GM21619 (cell line): ENCODE results near the gene REG4.
"Not testable (repeated sequence)": the region's sequence is repeated elsewhere in the genome, so short reads cannot be mapped to it uniquely, and the experiment has no call there.

Source experiments
- ATAC-seq: cut with Tn5 transposase; IDR thresholded peaks from one replicate; pipeline ENCODE4 v1.9.1; 2021; ENCODE audit not compliant: unreplicated experiment

The REG4 gene

DNA sequence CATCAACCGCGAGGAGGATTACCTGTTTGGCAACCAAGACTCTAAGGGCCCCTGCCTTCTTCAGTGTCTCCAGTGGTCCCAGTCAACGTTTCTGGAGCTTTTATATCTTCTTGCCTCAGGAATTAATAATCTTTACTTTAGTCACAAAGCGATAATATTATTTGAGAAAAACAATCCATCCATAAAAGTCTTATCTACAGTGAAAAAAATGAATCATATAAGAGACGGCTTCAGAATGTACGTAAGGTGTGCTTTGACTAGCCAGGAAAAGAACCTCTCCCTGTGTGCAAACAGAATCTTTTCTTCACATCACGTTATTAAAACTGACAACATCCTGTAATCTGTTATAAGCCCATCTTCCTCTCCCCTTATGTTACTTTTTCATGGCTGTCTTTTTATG lies at the start of gene REG4:
Gene REG4 (minus strand): TSS at position 74 of the 400 bp plus-strand sequence. CDS start 2,691 bp downstream, outside the sequence.
- ATAC-seq: no peak

DNA sequence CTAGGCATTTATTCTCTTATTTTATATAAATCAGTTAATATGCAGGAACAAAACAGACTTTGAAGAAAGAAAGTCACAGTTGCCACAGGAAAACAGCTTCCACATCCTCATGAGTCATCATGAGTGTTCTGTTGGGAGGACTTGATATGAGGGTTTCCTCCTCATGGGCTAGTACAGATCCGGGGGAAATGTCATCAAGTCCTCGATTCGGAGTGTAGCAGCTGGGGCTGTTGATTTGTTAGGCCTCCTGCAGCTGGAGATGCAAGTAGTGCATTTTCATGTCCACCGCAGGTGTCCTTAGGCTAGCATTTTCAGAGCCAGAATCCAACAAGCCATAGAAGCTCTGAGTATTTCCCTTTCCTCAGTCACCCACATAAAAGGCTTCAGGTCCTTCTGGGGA lies 48.4 kb upstream of the REG4 start:
- no peak for ATAC-seq

DNA sequence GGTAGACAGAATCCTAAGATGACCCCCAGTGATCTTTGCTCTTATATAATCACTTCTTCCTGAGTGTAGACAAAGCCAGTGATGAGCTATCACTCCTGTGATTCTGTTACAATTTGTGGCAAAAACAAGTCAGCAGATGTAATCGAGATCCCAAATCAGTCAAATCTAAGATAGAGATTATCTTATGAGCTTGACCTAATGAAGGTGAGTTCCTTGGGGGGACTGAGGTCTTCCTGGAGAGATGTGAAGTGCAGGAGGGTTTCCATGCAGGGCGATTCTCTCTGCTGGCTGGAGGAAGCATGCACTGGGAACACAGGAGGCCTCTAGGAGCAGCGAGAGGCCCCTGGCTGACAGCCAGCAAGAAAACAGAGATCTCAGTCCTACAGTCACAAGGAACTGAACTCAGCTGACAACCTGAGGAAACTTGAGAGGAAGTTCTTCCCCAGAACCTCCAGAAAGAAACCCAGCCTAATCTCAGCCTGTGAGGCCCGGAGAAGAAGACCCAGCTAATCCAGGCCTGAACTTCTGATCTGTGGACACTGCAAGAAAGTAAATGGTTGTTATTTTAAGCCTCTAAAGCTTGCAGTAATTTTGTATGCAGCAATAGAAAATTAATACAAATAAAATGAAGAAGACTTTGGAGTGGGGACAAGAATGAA lies 47.4 kb upstream of the REG4 start:
- not testable (repeated sequence) for ATAC-seq

DNA sequence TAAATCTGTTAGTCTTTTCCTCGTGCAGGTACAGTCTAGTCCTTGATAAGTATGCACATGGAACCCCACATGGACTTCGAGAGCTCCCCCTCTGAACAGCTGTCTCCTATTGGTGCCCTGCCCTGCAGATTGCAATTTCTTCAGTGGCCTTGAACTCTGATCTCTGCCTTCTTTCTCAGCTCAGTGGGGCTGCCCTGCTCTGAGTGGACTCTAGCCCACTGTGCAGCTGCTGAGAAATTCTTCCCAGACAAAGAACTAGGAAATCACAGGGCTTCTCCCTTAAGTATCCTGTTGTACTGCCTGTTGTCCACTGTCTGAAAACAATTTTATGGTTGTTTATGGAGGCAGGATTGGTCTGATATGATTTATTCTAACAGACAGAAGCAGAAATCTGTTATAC lies 46.9 kb upstream of the REG4 start:
- ATAC-seq: no peak

DNA sequence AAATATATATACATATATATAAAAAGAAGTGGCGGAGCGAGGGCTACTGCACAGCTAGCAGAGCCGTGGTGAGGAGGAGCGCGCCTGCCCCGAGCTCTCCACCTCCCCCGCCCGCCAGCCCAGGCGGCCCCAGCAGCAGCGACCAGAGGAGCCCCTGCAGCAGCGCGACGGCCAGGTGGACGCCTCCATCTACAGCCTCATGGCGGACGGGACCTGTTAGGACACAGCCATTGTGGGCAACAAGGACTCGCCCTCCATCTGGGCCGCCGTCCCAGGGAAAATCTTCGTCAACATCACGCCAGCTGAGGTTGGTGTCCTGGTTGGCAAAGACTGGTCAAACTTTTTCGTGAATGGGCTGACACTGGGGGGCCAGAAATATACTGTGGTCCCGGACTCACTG lies 41.9 kb upstream of the REG4 start:
- no peak for ATAC-seq

DNA sequence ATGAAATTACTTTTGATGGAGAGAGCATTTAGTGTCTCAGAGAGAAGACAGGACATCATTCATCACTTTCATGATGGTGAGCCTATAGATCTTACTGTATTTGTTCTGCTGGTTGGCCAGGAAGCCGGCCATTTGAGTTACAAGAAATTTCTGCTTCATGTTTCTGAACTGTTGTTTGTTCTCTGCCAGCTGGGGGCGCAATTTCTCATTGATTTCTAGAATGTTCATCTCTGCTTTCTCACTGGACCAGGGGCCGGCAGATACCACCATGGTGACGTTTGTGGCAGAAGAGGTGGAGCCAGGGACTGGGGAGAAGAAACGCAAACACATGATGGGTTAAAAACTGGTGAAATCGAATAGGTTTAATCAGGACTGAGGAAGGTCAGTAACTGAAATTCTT lies 32.9 kb upstream of the REG4 start:
- ATAC-seq: not testable (repeated sequence)

DNA sequence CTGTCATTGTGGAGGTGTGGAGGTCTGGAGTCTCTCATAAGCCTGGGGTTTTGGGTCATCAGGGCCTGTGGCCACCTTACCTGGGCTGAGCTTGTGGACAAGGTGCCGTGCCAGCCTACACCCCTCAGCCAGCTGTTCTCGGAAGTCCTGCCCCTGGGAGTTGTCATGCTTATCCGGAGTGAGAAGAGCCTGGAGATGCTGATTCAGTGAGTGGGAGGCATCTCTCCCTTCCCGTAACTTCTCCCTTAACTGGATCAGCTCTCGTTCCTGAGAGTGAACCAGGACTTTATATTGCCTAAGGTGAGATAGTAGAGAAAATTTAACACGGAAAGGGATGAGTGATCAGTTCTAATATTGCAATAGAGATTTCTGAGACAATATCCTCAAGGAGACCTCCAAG lies 30.0 kb upstream of the REG4 start:
- ATAC-seq: no peak

DNA sequence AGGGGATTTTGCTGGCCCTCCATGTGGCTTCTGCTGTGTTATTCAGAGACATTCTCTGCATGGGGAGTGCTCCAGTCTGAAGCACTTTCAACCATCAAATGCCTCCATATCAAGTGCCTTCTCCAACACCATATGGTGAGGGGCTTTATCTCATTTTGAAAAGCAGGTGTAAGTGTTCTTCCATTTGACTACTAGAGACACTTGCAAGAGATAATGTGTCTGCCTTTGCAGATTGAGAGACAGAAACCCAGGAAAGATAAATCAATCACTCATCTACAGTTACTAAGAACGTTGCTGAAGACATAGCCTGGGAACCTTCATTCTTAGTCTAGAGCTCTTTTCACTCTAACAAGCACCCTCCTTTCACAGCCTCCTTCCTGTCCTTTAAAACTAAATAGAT lies 29.5 kb upstream of the REG4 start:
- ATAC-seq: no peak

DNA sequence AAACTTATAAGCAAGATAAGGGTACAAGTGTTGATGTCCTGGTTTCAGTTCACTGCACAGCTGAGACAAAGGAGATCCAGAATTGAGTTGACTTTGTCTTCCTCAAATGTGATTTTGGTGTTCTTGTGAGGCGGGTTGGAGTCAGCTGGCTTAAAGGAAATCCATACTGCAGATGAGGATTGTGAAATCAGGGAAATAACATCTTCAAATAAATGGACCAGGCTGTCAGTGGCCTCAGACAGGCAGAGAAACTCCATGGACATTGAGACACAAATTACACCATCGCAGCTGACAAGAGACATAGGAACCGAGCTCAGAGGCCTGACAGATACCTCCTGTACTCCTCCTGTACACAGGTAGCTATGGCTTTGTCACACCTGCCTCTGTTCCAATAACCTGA lies 27.0 kb upstream of the REG4 start:
- no peak for ATAC-seq

DNA sequence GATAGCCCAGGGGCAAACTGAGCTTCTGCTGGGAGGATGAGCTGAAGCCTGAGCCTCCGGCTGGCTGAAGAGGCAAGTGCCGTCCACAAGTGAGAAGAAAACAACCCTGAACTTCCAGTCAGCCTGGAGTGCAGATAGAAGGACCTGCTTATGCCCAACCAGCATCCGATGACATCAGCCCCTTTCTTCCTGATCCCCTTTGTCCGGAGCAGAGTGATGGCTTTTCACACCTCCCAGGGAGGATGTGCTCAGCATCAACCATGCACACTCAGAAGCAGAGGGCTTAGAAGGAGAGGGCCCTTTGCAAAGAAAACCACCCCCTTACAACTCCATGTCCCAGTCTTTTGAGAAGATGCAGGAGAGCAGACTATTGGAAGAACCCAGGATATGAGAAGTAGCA lies 23.7 kb upstream of the REG4 start:
- no peak for ATAC-seq

DNA sequence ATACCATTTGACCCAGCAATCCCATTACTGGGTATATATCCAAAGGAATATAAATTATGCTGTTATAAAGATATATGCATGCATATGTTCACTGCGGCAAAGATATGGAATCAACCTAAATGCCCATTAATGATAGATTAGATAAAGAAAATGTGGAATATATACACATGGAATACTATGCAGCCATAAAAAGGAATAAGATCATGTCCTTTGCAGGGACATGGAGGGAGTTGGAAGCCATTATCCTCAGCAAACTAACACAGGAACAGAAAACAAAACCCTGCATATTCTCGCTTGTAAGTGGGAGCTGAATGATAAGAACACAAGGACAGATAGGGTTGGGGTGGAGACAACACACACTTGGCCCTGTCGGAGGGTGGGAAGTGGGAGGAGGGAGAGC lies 19.8 kb upstream of the REG4 start:
- ATAC-seq: no peak

DNA sequence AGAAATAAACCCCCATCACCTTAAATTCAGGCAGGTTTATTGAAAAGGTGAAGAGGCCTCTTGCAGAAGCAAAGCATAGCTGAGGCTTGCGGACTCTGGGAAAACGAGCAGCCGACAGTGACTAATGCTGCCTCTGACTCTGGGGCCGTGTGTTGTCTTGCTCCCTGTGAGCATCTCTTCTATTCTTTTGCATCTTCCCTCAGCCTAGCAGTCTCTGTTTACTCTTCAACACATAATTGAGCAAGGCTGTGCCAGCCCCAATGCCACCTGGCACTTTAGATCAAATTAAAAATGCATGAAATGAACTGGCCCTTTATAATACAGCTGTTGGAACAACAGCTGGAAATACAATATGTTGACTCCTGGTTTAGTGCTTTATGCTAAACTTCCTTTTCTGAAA lies 18.4 kb upstream of the REG4 start:
- ATAC-seq: no peak

DNA sequence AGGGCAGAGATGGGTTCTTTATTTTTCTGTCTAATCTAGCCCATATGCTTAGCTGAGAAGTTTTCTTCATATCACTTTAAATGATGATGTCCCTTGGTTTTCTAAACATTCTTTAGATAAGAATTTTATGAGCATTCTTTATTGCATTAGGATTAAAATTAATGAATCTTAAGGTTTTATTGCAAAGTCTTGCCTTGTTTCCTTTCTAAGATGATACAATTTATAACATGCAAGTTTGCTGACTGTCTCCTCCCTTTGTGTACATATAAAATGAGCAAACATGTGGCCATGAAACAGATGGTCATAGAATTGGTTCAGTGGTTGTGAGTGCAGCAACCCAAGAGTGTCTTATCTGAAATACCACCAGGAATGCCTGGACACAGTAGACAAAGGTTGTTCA lies 17.7 kb upstream of the REG4 start:
- ATAC-seq: not testable (repeated sequence)

DNA sequence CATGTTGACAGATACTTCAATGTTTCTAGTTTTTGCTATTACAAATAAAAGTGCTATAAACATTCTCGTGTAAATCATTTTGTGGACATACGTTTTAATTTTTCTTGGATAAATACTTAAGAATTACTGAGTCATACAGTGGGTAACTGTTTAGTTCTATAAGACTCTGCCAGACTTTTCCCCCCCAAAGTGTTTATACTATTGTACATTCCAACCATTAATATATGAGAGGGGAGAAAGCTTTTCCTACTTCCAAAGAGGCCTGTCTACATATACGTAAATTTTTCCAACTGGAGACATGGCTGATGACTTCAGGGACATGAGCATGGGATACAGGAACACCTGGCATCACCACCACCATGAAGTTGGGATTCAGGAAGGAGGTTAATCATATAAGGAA lies 17.0 kb upstream of the REG4 start:
- ATAC-seq: no peak

DNA sequence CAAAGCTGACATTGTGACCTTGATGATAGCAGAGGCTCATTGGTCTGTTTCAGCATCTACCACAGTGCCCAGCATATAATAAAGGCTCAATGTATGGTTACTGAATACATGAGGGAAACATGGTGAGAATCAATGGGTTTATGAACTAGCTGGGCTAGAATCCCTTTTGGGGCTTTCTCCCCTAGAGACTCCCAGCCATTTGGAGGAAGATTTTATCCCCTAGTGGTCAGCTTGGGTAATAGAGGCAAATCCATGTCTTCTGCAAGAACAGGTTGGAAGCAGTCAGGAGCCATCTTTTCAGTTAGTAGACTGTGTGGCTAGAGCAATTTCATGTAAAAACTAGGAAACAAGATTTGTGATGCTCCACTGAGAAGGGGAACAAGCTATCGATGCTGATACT lies 15.8 kb upstream of the REG4 start:
- ATAC-seq: no peak

DNA sequence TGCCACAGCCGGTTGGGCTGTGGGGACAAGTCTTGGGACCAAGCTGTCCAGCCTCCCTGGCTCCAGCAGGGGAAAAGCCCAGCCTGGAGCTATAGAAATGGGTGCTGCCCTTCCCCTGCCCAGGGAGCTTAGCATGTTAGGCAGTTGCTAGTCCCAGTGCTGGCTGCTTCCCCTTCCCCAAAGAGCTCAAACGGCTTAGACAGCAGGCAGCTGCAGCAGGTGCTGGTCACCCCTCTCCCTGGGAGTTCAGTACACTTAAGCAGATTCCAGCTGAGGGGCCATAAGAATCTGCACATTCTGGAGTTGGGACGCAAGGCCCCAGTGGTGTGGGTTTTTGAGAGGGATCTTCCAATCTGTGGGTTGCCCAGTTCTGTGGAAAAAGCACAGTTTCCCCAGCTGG lies 11.1 kb upstream of the REG4 start:
- ATAC-seq: no peak

DNA sequence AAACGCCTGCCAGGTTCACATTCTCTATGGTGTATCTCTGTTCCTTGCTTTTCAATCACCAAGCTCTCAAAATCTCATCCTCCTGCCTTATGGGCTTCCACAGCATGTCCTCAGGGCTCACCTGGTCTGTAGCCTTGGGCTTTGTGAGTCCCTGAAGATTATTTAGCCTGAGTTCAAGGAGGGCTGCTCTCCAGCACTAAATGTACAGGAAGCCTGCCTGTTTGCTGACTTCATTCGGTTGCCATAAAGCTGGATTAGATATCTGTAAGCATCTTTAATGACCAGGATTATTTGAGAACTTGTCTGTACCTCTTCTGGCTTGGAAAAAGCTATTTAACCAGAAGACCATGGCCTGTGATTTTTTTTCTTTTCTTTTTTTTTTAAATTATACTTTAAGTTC lies 6.9 kb upstream of the REG4 start:
- ATAC-seq: no peak

DNA sequence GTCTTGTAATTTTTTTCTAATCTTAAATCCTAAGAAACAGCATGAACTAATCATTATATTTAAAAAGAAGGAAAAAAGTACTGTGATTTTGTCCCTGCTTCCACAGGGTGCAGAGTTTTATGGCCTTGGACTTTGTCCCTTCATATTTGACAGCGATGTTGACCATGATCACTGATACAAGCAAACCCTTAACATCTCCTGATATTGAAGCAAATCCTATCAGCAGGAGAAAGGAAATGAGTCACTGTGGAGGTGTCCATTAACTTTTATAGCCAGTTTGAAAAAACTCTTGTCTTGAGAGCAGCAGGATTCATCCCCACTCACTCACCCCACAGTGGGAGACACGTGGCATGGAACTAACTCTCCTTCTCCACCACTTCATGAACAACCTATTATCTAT lies 5.1 kb upstream of the REG4 start:
- no peak for ATAC-seq

DNA sequence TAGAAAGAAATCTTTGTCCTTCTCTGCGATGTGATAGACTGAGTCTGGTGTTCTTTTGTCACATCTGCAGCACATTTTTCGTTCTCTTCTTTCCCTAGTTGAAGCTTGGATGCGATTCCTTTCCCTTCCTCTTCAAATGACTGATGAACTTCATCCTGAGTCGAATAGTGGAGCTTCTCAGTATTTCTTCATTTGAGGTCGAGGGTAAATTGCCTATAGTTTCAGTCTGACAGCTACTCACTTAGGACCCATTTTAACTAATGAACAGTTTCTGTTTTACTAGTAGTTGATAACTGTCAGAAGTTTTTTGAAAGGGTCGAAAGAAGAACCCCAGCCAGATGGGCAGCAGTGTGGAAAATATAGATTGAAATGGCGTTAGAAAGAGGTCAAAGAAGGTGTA lies 4.7 kb upstream of the REG4 start:
- ATAC-seq: no peak

DNA sequence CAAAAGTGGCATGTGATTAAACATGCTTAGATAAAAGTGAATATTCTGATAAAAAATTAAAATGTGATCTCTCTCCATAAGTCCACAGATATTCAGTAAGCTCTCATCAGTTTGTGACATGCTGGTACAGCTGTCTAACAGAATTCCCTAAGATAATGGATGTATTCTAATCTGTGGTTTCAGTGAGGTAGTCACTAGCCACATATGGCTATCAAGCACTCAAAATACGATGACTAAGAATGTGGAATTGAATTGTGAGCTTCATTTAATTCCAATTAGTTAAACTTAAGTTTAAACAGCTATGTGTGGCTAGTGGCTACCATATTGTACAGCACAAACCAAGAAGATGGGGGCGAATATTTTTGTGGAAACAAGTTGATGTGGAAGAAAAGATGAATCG lies 4.1 kb upstream of the REG4 start:
- ATAC-seq: no peak

DNA sequence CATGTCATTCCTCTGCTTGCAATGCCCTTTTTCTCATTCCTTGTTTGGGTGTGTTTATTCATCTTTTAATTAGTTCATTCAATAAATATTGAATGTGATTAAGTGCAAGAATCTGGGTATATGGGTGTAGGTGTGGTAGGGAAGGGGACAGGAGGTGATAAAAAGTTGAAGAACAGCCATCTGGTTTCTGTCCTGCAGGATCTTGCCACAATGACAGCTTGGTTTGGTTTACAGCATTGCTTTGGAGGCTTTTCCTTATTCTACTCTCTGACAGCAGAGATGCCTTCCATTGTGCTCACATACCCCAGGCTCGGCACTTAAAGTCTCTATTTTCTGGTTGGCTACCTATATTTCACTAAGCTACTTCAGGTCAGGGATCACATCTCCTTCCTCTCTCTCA lies 3.0 kb upstream of the REG4 start:
- no peak for ATAC-seq

DNA sequence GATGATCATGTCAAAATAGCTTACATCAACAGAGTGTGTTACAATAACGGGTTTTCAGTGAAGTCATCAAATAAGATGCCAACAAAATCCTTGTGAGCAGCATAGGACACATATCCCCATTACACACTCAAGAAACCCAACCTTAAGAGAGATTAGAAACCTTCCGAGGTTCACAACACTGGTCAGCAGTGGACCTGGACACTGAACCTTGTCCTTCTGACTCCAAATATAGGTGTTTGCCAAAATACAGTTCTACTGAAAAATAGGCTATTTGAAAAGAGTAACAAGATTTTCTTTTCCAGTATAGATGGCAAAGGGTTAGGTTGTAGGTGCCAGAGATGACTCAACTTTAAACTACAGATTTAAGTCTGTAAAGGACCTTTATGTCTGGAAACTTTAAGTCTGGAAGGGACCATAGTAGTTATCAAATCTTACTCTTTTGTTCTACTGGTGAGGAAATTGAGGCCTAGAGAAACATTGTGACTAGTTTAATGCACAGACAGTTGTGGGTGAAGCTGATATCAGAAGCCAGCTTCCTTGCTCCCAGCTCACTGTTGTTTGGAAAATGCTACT lies 811 bp upstream of the REG4 start:
- ATAC-seq: no peak

DNA sequence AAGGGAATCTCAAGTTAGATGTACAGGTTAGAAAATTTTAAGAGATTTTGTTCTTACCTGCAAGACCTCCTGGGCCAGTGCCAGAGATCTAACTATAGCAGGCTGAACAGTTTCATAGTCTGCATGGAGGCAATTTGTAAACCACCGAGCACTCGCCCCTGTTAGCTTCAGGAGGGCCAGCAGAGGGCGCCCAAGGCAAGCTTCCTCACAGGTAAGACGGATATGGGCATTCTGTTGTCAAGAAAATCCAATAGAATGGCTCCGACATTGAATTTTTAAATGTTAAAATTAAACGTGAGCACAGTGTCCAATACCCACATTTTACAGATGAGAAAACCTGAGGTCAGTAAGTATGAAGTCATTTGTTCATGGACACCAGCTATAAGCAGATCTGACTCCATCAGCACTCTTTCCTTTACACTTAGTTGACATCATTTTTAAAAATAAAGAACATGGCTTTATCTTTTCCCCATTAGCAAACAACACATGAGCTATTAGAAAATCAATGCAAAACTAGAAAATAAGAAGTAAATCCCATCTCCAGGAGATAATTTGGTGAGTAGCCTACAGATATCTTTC lies 2.2 kb downstream of the REG4 start:
- ATAC-seq: peak; percentile 80
